ENCODE data around the gene PDSS2.
"Not testable (repeated sequence)": the region's sequence is repeated elsewhere in the genome, so short reads cannot be mapped to it uniquely, and the experiment has no call there.

The PDSS2 gene

DNA sequence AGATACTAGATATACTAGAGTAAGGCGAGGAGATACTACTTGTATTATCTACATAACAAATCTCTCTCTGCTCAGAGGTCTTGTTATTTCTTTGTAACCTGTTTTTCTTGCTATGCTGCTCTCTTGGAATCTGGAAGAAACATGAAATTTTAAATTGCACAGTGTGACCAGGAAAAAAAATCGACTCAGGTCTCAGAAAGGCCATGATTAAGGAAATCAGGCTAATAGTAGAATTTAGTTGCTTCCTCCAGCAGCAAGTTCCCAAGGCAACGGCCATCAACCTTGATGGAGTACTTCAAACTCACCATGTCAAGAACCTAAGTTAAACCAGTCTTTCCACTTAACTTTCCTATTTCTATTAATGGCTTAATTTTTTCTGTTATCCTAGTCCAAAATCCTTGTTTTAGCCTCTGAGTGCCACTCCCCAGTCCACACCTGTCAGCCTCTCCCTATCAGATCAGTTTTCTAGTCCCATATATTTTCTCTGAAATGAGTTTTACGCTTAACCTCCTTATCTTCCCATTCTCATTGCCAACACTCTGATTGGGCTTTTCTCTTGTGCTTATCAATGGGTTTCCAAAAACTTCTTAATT lies 256.4 kb downstream of the PDSS2 start:
- H3K4me1 ChIP-seq (ENCODE audit: insufficient read depth, low read length, poor library complexity, severe bottlenecking): no peaks in the 10 kb centered on the region
- no peaks in the 10 kb centered on the region for H3K79me2 ChIP-seq (ENCODE audit: insufficient read depth, low read length)
- no peak overlapping the region for H3K4me2 ChIP-seq (ENCODE audit: low read depth, low read length, poor library complexity, severe bottlenecking)
- no peaks in the 10 kb centered on the region for H3K9me2 ChIP-seq (replicated peaks; ENCODE audit: low read depth, low read length)
- no peaks in the 10 kb centered on the region; the same call in 1 of the 2 replicates for H3K9me3 ChIP-seq (ENCODE audit: insufficient read depth, low read depth, low read length)
- H3K9ac ChIP-seq (ENCODE audit: low read depth, low read length, poor library complexity, severe bottlenecking): no peak overlapping the region
- TF ChIP-seq EZH2phosphoT487 (IDR thresholded peaks at IDR 0.05; ENCODE audit: borderline replicate concordance): no peak
- TF ChIP-seq, protein P1, sequence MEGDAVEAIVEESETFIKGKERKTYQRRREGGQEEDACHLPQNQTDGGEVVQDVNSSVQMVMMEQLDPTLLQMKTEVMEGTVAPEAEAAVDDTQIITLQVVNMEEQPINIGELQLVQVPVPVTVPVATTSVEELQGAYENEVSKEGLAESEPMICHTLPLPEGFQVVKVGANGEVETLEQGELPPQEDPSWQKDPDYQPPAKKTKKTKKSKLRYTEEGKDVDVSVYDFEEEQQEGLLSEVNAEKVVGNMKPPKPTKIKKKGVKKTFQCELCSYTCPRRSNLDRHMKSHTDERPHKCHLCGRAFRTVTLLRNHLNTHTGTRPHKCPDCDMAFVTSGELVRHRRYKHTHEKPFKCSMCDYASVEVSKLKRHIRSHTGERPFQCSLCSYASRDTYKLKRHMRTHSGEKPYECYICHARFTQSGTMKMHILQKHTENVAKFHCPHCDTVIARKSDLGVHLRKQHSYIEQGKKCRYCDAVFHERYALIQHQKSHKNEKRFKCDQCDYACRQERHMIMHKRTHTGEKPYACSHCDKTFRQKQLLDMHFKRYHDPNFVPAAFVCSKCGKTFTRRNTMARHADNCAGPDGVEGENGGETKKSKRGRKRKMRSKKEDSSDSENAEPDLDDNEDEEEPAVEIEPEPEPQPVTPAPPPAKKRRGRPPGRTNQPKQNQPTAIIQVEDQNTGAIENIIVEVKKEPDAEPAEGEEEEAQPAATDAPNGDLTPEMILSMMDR (conservative IDR thresholded peaks at IDR 0.05; ENCODE audit: low read length): no peak
- H3K27me3 ChIP-seq (ENCODE audit: insufficient read depth, low read length, poor library complexity, severe bottlenecking): no peaks in the 10 kb centered on the region
- H2AFZ ChIP-seq (ENCODE audit: low read length): no peak overlapping the region
- H4K20me1 ChIP-seq (ENCODE audit: insufficient read depth, low read length, poor library complexity, severe bottlenecking): no peaks in the 10 kb centered on the region
- H3K4me3 ChIP-seq (ENCODE audit: low read length, poor library complexity, severe bottlenecking): no peak overlapping the region
- H3K36me3 ChIP-seq (ENCODE audit: insufficient read depth, low read length): no peaks in the 10 kb centered on the region; the same call in 1 of the 2 replicates
- no peaks in the 10 kb centered on the region for H3F3A ChIP-seq (ENCODE audit: low read depth)

DNA sequence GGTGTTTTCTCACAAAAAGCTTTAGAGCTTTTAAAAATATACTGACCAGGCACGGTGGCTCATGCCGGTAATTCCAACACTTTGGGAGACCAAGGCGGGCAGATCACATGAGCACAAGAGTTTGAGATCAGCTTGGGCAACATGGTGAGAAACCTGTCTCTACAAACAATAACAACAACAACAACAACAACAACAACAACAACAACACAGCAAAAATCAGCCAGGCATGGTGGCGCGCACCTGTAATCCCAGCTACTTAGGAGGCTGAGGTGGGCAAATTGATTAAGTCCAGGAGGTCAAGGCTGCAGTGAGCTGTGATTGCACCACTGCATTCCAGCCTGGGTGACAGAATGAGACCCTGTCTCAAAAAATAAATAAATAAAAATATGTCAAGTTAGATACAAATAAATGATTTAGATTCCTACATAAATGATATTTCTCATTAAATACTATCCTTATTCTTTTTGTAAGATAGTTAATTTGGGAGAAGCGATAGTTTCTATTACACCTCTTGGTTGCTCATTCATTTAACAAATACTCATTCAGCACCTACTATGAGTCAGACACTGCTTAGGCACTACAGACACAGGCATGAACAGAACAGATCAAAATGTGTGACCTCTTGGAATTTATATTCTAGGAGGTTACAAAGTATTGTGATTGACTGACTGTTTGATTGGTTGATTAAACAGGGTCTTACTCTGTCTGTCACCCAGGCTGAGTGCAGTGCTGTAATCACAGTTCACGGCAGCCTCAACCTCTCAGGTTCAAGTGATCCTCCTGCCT lies 260.5 kb downstream of the PDSS2 start:
- H3K36me3 ChIP-seq (ENCODE audit: insufficient read depth, low read length): no peaks in the 10 kb centered on the region
- no peak overlapping the region for H3K4me2 ChIP-seq (ENCODE audit: low read depth, low read length, poor library complexity, severe bottlenecking)
- no peaks in the 10 kb centered on the region for H3F3A ChIP-seq (ENCODE audit: low read depth)
- no peaks in the 10 kb centered on the region for H3K27me3 ChIP-seq (ENCODE audit: insufficient read depth, low read length, poor library complexity, severe bottlenecking)
- H3K9ac ChIP-seq (ENCODE audit: low read depth, low read length, poor library complexity, severe bottlenecking): no peak overlapping the region
- H3K4me3 ChIP-seq (ENCODE audit: low read length, poor library complexity, severe bottlenecking): no peak overlapping the region
- no peak for TF ChIP-seq EZH2phosphoT487 (IDR thresholded peaks at IDR 0.05; ENCODE audit: borderline replicate concordance)
- TF ChIP-seq, protein P1 (conservative IDR thresholded peaks at IDR 0.05; ENCODE audit: low read length): no peak
- no peaks in the 10 kb centered on the region for H3K79me2 ChIP-seq (ENCODE audit: insufficient read depth, low read length)
- no peak overlapping the region for H2AFZ ChIP-seq (ENCODE audit: low read length)
- H3K9me2 ChIP-seq (replicated peaks; ENCODE audit: low read depth, low read length): no peaks in the 10 kb centered on the region
- no peaks in the 10 kb centered on the region for H3K4me1 ChIP-seq (ENCODE audit: insufficient read depth, low read length, poor library complexity, severe bottlenecking)
- H4K20me1 ChIP-seq (ENCODE audit: insufficient read depth, low read length, poor library complexity, severe bottlenecking): no peaks in the 10 kb centered on the region
- no peaks in the 10 kb centered on the region for H3K9me3 ChIP-seq (ENCODE audit: insufficient read depth, low read depth, low read length)

DNA sequence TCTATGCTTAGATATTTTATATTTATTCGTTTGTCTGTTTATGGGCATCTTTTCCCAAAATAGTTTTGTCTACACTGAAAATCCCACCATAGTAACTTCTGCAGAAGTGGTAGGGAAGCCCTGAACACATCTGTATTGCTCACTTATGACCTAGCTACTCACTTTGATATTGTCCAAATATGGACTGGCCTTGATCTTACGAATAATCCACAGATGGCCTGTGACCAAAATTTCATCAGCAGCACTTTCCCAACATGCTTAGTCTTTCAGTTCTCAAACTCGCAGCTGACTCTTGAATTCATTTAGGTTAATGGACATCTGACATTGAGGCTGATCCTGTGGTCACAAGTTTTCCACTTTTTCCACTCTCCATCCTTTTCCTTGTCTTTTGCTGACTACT lies 263.2 kb downstream of the PDSS2 start:
- Histone ChIP-seq H3K36me3 (ENCODE audit: insufficient read depth, low read length) (no peaks in the 10 kb centered on the region), H3K27me3 (ENCODE audit: insufficient read depth, low read length, poor library complexity, severe bottlenecking) (no peaks in the 10 kb centered on the region), H3K4me3 (ENCODE audit: low read length, poor library complexity, severe bottlenecking) (no peak overlapping the region), H3K79me2 (ENCODE audit: insufficient read depth, low read length) (no peaks in the 10 kb centered on the region), H3K4me2 (ENCODE audit: low read depth, low read length, poor library complexity, severe bottlenecking) (no peak overlapping the region), H2AFZ (ENCODE audit: low read length) (no peak overlapping the region), H3K9ac (ENCODE audit: low read depth, low read length, poor library complexity, severe bottlenecking) (no peak overlapping the region), H3K4me1 (ENCODE audit: insufficient read depth, low read length, poor library complexity, severe bottlenecking) (no peaks in the 10 kb centered on the region), H3F3A (ENCODE audit: low read depth) (no peaks in the 10 kb centered on the region), H4K20me1 (ENCODE audit: insufficient read depth, low read length, poor library complexity, severe bottlenecking) (no peaks in the 10 kb centered on the region), H3K9me3 (ENCODE audit: insufficient read depth, low read depth, low read length) (no peaks in the 10 kb centered on the region), H3K9me2 (replicated peaks; ENCODE audit: low read depth, low read length) (no peaks in the 10 kb centered on the region)
- TF ChIP-seq, protein P1 (conservative IDR thresholded peaks at IDR 0.05; ENCODE audit: low read length): no peak
- no peak for TF ChIP-seq EZH2phosphoT487 (IDR thresholded peaks at IDR 0.05; ENCODE audit: borderline replicate concordance)

DNA sequence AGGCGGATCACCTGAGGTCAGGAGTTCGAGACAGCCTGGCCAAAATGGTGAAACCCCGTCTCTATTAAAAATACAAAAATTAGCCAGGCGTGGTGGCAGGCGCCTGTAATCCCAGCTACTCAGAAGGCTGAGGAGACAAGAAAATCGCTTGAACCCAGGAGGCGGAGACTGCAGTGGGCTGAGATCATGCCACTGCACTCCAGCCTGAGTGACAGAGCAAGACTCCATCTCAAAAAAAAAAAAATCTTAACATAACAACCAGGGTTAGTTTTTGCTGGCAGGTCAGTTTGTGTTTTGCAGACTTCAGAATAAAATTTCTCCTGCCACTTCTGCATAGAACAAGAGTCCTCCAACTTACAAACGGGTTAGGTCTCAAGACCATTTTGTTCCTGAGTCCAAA lies 264.6 kb downstream of the PDSS2 start:
- not testable (repeated sequence) for H3K9me2 ChIP-seq (replicated peaks; ENCODE audit: low read depth, low read length); H3K9ac ChIP-seq (ENCODE audit: low read depth, low read length, poor library complexity, severe bottlenecking); H3K4me3 ChIP-seq (ENCODE audit: low read length, poor library complexity, severe bottlenecking); H4K20me1 ChIP-seq (ENCODE audit: insufficient read depth, low read length, poor library complexity, severe bottlenecking); H3K4me1 ChIP-seq (ENCODE audit: insufficient read depth, low read length, poor library complexity, severe bottlenecking); H3K4me2 ChIP-seq (ENCODE audit: low read depth, low read length, poor library complexity, severe bottlenecking); H3F3A ChIP-seq (ENCODE audit: low read depth); H3K9me3 ChIP-seq (ENCODE audit: insufficient read depth, low read depth, low read length); H3K79me2 ChIP-seq (ENCODE audit: insufficient read depth, low read length); H2AFZ ChIP-seq (ENCODE audit: low read length); H3K36me3 ChIP-seq (ENCODE audit: insufficient read depth, low read length); H3K27me3 ChIP-seq (ENCODE audit: insufficient read depth, low read length, poor library complexity, severe bottlenecking)
